Subcutaneous abdominal adipose tissue (tissue), 5 donors: Measurements from ENCODE around the gene UPK1A.

Experiments
- H3K27ac ChIP-seq: one replicate; pipeline ENCODE4 v1.7.0; 2013; ENCODE audit warnings: low read depth, mild to moderate bottlenecking, inconsistent platforms, low read length, moderate library complexity
- H3K27me3 ChIP-seq, 5 donors: one replicate each; pipeline ENCODE4 v1.7.0; 2013; ENCODE audit warnings: low read length in 5 of 5, inconsistent platforms in 1 of 5; ENCODE audit not compliant: control insufficient read depth in 5 of 5, insufficient read depth in 4 of 5
- H3K36me3 ChIP-seq, 5 donors: one replicate each; pipeline ENCODE4 v1.7.0; 2013; ENCODE audit warnings: low read length in 5 of 5; ENCODE audit not compliant: control insufficient read depth in 5 of 5, insufficient read depth in 5 of 5
- H3K4me1 ChIP-seq, 5 donors: one replicate each; pipeline ENCODE4 v1.7.0; 2013; ENCODE audit warnings: low read length in 5 of 5, mild to moderate bottlenecking in 3 of 5, moderate library complexity in 1 of 5; ENCODE audit not compliant: control insufficient read depth in 5 of 5, insufficient read depth in 5 of 5
- H3K4me3 ChIP-seq, 5 donors: one replicate each; pipeline ENCODE4 v1.7.0; 2013; ENCODE audit warnings: low read length in 5 of 5, low read depth in 1 of 5
- H3K9ac ChIP-seq, 5 donors: one replicate each; pipeline ENCODE4 v1.7.0; 2013; ENCODE audit warnings: low read length in 5 of 5, mild to moderate bottlenecking in 4 of 5, moderate library complexity in 3 of 5
- H3K9me3 ChIP-seq, 5 donors: one replicate each; pipeline ENCODE4 v1.7.0; 2013; ENCODE audit warnings: low read length in 5 of 5; ENCODE audit not compliant: control insufficient read depth in 5 of 5
- donor health status: healthy.
- donor health status: healthy.
- donor health status: healthy.
- donor health status: healthy.
- donor health status: healthy.

Gene UPK1A

DNA sequence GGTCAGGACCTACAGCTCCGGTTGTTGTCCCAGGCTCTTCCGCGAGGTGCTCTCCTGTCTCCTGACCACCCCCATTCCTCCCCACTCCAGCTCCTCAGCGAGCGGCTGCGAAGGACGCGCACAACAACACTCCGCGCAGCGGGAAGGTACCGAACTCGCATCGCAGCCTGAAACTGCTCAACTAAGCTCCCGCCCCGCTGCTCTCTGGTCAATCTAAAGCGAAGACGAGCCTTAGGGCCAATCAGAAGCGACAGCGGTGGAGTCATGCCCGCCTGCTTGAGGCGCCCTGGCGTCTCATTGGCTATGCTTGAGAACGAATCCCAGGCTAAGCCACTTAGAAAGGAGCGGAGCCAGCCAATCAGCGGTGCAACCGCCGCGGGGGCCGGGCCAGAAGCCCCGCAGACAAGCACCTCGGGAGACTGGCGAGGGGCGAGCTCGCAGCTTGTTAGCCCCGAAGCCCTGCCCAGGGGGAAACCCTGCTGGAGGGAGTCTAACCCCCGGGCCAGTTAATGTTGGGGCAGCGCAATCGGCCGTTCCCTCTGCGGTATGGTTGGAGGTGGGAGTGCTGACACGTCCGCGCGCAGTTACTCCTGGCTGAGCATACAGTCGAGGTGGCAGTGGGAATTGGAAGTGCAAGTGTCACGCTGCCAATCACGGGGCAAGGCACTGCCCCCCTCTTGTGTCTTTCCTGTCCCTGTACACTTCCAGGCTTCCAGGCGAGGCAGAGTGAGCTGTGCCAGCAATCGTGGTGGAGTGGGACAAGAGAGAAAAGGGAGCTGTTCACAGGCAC is 36.1 kb downstream of the UPK1A start:
- Histone ChIP-seq H3K4me3 (peak overlapping the region; percentile 72 to 97 (median 85)), H3K36me3 (no peaks in the 10 kb centered on the region), H3K27ac (no peak overlapping the region), H3K27me3 (peaks cover 0 to 5% (median 4%) of the 10 kb centered on the region in 5 donors), H3K4me1 (peaks cover 2 to 16% (median 10%) of the 10 kb centered on the region in 5 donors), H3K9ac (peak overlapping the region; percentile 35 to 82 (median 74)), H3K9me3 (no peaks in the 10 kb centered on the region)

DNA sequence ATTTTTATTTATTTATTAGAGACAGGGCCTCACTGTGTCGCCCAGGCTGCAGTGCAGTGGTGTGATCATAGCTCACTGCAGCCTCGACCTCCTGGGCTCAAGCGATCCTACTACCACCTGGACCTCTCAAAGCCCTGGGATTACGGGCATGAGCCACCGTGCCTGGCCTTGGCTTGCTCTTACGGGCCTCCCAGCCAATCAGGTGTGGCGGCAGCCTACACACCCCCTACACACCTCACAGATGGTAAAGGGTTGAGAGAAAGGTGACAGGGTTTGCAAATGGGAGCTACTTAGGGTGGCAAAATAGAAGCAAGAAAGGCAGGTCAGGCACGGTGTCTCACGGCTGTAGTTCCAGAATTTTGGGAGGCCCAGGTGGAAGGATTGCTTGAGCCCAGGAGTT is 37.0 kb downstream of the UPK1A start:
- Histone ChIP-seq H3K36me3 (no peaks in the 10 kb centered on the region), H3K4me3 (no peak overlapping the region), H3K27me3 (peaks cover 0 to 8% (median 4%) of the 10 kb centered on the region in 5 donors), H3K9me3 (no peaks in the 10 kb centered on the region), H3K9ac (no peak overlapping the region), H3K27ac (no peak overlapping the region), H3K4me1 (peaks cover 2 to 16% (median 10%) of the 10 kb centered on the region in 5 donors)

DNA sequence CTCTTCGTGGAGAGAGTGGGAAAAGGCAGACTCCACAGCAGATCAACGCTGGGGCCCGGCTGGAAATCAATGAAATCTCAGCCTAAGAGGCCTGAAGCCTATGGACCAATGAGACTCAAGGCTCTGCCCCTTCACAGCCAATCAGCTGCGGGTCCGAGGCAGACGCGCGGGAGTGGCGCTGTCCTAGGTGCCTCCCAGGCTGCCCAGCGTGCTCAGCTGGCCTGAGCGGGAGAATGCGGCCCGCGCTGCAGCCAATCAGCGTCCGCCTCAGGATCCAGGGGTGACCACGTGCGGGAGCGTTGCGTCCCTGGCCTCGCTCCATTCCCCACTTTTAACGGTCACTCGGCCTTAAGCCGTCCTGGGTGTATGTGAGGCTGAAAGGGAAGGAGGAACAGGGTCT is 37.9 kb downstream of the UPK1A start, which contains the start of gene ZBTB32:
Gene ZBTB32 (plus strand): TSS at position 341 of the 400 bp plus-strand sequence. CDS start 10,069 bp downstream, outside the sequence.
- H3K27ac ChIP-seq: no peak within 1 kb of the TSS
- H3K9me3 ChIP-seq: no peaks in the 10 kb centered on the region
- H3K4me1 ChIP-seq: peaks cover 2 to 16% (median 10%) of the 10 kb centered on the region in 5 donors
- H3K4me3 ChIP-seq: no peak within 1 kb of the TSS
- no peaks in the 10 kb centered on the region for H3K36me3 ChIP-seq
- peaks cover 0 to 9% (median 4%) of the 10 kb centered on the region in 5 donors for H3K27me3 ChIP-seq
- no peak within 1 kb of the TSS for H3K9ac ChIP-seq

- Histone ChIP-seq H3K27me3 (peaks cover 0 to 9% (median 5%) of the 10 kb centered on the region in 5 donors), H3K9me3 (no peaks in the 10 kb centered on the region), H3K4me1 (no peaks in the 10 kb centered on the region), H3K27ac (no peak overlapping the region), H3K36me3 (no peaks in the 10 kb centered on the region), H3K4me3 (no peak overlapping the region), H3K9ac (no peak overlapping the region)
These were observed 42.1 kb downstream of the UPK1A start for GRCh38 chr19:35708391-35708790.

GRCh38 chr19:35710784-35711723 is 44.7 kb downstream of the UPK1A start:
- no peak overlapping the region for H3K27ac ChIP-seq
- H3K27me3 ChIP-seq: peaks cover 0 to 5% (median 0%) of the 10 kb centered on the region in 5 donors
- no peaks in the 10 kb centered on the region for H3K9me3 ChIP-seq
- H3K9ac ChIP-seq: no peak overlapping the region
- no peaks in the 10 kb centered on the region for H3K36me3 ChIP-seq
- H3K4me3 ChIP-seq: no peak overlapping the region
- peaks cover 0 to 7% (median 6%) of the 10 kb centered on the region in 5 donors for H3K4me1 ChIP-seq

DNA sequence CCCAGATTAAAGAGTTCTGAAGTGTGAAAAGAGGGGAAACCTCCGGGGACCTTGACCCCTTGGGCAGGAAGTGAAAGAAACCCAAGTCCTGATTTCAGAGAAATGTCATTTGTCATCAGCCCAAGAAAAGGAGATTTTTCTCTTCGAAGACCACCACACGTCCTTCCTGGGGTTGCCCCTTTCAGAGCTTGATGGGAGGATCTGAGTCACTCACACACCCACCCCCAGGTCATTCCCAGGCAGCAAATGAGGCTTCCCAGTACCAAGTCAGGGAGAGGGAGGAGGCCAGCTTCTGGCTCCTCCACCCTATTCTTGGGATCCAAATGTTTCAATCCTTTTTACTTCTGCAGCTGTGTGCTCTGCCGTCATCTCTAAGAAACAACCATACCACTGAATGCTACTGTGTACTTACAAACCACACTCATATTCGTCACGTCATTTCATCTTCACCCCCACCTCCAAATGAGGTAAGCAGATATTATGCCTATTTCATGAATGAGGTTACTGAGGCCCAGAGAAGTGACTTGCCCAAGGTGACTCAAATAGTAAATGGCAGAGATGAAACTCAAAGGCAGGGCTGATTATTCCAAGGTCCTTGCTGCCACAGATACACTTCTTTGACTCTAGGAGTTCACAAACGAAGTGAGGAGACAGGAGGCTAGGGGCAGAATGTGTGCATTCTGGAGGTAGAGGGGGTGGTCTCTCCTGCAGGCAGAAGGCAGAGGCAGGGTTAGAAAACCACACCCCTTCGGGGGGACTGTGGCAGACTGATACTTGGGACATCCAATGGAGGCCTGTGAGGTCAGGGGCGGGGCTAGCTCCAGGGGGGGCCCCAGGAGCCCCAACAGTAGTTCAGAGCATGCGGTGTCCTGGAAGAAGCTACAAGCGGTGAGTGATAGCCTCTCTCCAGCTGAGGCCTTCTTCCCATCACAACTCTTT is 46.5 kb downstream of the UPK1A start:
- Histone ChIP-seq H3K4me1 (peaks cover 0 to 20% (median 14%) of the 10 kb centered on the region in 5 donors), H3K27ac (no peak overlapping the region), H3K9me3 (no peaks in the 10 kb centered on the region), H3K9ac (no peak overlapping the region), H3K36me3 (no peaks in the 10 kb centered on the region), H3K4me3 (no peak overlapping the region), H3K27me3 (peaks cover 0 to 5% (median 0%) of the 10 kb centered on the region in 5 donors)

GRCh38 chr19:35713506-35713850 is 47.2 kb downstream of the UPK1A start:
- H3K9me3 ChIP-seq: no peaks in the 10 kb centered on the region
- H3K36me3 ChIP-seq: no peaks in the 10 kb centered on the region
- H3K27ac ChIP-seq: no peak overlapping the region
- no peak overlapping the region for H3K4me3 ChIP-seq
- H3K27me3 ChIP-seq: peaks cover 0 to 5% (median 0%) of the 10 kb centered on the region in 5 donors
- peaks cover 0 to 22% (median 16%) of the 10 kb centered on the region in 5 donors for H3K4me1 ChIP-seq
- H3K9ac ChIP-seq: no peak overlapping the region

DNA sequence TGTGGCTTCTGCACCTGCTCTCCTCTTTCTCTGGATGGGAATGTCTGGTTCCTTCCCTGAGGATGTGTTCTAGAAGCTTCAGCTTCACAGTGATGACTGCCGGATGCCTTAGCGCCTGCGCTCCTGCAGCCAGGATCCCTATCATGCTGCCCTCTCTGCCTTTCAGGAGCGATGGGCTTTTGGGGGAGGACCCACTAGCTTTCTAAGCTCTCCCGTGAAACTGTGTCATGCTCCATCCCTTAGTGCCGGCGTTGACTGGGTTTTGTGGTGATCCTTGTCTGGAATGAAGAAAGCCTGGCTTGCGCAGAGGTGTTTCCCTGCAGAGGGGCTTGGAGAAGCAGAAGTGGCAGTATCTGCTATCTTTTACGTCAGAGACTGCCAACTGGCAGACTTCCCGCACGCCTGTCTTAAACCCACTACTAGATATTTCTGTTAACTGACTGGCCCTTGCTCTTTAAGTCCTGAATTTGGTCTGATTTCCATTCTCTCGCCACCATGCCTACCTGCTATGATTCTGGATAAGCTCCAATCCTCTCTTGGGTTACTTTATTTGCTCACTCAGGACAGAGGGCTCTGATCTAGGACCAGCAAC is 47.7 kb downstream of the UPK1A start:
- H3K36me3 ChIP-seq: no peaks in the 10 kb centered on the region
- H3K27me3 ChIP-seq: peaks cover 0 to 5% (median 0%) of the 10 kb centered on the region in 5 donors
- H3K9ac ChIP-seq: peak overlapping the region in 1 of 5 donors; percentile 28
- no peak overlapping the region for H3K4me3 ChIP-seq
- no peaks in the 10 kb centered on the region for H3K9me3 ChIP-seq
- H3K27ac ChIP-seq: no peak overlapping the region
- peaks cover 2 to 27% (median 21%) of the 10 kb centered on the region in 5 donors for H3K4me1 ChIP-seq
